DOHH2 (cell line): ENCODE data around the gene ALDH4A1.

Source experiments
- H3F3A ChIP-seq: fragments of 200-600 bp; sonication (generic), shearing (Covaris generic); 2 replicates; pipeline ENCODE4 v1.6.0; 2016; ENCODE audit warnings: antibody characterized with exemption, mild to moderate bottlenecking; ENCODE audit not compliant: control insufficient read depth, insufficient read depth
- H3K27ac ChIP-seq: fragments of 200-600 bp; sonication (generic); 2 replicates; pipeline ENCODE4 v1.5.1; 2014; ENCODE audit warnings: low read depth, mild to moderate bottlenecking, low read length, moderate library complexity
- H3K27me3 ChIP-seq: fragments of 200-600 bp; sonication (generic); 2 replicates; pipeline ENCODE4 v1.6.1; 2014; ENCODE audit warnings: mild to moderate bottlenecking, low read length, mixed read lengths; ENCODE audit not compliant: control insufficient read depth
- H3K36me3 ChIP-seq: fragments of 200-600 bp; sonication (generic); 2 replicates; pipeline ENCODE4 v1.6.1; 2014; ENCODE audit warnings: mild to moderate bottlenecking, low read length, moderate library complexity, mixed read lengths; ENCODE audit not compliant: control insufficient read depth
- H3K4me1 ChIP-seq: fragments of 200-600 bp; sonication (generic); 2 replicates; pipeline ENCODE4 v1.6.1; 2014; ENCODE audit warnings: mild to moderate bottlenecking, low read length, mixed read lengths; ENCODE audit not compliant: control insufficient read depth
- H3K4me2 ChIP-seq: fragments of 200-600 bp; sonication (generic); 2 replicates; pipeline ENCODE4 v1.6.0; 2014; ENCODE audit warnings: mild to moderate bottlenecking, low read length, moderate library complexity
- H3K4me3 ChIP-seq: fragments of 200-600 bp; sonication (generic); 2 replicates; pipeline ENCODE4 v1.5.1; 2014; ENCODE audit warnings: mild to moderate bottlenecking, low read length, mixed read lengths
- H3K79me2 ChIP-seq: fragments of 200-600 bp; sonication (generic); 2 replicates; pipeline ENCODE4 v1.6.1; 2014; ENCODE audit warnings: mild to moderate bottlenecking, low read length, mixed read lengths; ENCODE audit not compliant: control insufficient read depth
- H3K9me2 ChIP-seq: fragments of 200-600 bp; sonication (generic); replicated peaks from 2 replicates; pipeline ENCODE4 v1.6.1; 2014; ENCODE audit warnings: mild to moderate bottlenecking, low read length, mixed read lengths; ENCODE audit not compliant: control insufficient read depth
- H3K9me3 ChIP-seq: fragments of 200-600 bp; sonication (generic); 2 replicates; pipeline ENCODE4 v1.6.1; 2014; ENCODE audit warnings: antibody characterized with exemption, low read length, mixed read lengths; ENCODE audit not compliant: control insufficient read depth, insufficient read depth
- H4K20me1 ChIP-seq: fragments of 200-600 bp; sonication (generic); 2 replicates; pipeline ENCODE4 v1.6.0; 2014; ENCODE audit warnings: low read depth, mild to moderate bottlenecking, antibody characterized with exemption, low read length, moderate library complexity; ENCODE audit not compliant: control insufficient read depth, insufficient read depth
- CTCF ChIP-seq: fragments of 200-600 bp; sonication (generic); IDR thresholded peaks from one replicate; pipeline ENCODE4 v1.5.1; 2014; ENCODE audit warnings: antibody characterized with exemption, mild to moderate bottlenecking, low read depth, low read length; ENCODE audit not compliant: poor library complexity, severe bottlenecking
- EZH2phosphoT487 ChIP-seq: fragments of 200-600 bp; sonication (generic); IDR thresholded peaks from 2 replicates; pipeline ENCODE4 v1.6.1; 2017; ENCODE audit warnings: borderline replicate concordance, mild to moderate bottlenecking, antibody characterized with exemption, low read length, moderate library complexity, mixed read lengths

ALDH4A1 gene

DNA sequence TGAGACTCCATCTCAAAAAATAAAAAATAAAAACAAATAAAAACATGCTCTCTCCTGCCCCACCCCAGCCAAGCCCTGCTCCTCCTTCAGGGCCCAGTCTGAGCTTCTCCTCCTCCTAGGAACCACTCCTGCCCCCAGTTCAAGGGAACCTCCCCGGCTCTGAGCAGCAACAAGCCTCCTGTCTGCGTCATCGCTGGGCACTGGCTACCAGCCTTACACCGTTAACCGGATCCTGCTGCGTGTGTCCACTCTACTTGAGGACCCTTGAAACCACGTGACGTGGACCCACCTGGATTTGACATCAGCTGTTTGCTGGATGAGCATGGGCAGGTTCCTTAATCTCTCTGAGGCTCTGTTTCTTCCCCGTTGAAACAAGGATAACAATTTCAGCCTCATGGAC, 41.3 kb downstream of the ALDH4A1 start:
- Histone ChIP-seq H3K79me2 (no peaks in the 10 kb centered on the region), H3F3A (no peaks in the 10 kb centered on the region), H3K9me3 (no peaks in the 10 kb centered on the region), H3K9me2 (no peaks in the 10 kb centered on the region), H3K27me3 (no peaks in the 10 kb centered on the region), H3K36me3 (no peaks in the 10 kb centered on the region), H3K4me2 (no peak overlapping the region), H3K27ac (no peak overlapping the region), H4K20me1 (no peaks in the 10 kb centered on the region), H3K4me1 (no peaks in the 10 kb centered on the region), H3K4me3 (no peak overlapping the region)
- TF ChIP-seq EZH2phosphoT487 (no peak), CTCF (no peak)

GRCh38 chr1:18859560-18859959, 42.8 kb downstream of the ALDH4A1 start, which contains the start of gene TAS1R2:
Gene TAS1R2 (minus strand): TSS chr1:18859660. CDS start chr1:18859660, 0 bp downstream.
- H3K79me2 ChIP-seq, result no peaks in the 10 kb centered on the region
- no peaks in the 10 kb centered on the region for H3K27me3 ChIP-seq
- TF ChIP-seq EZH2phosphoT487, result no peak
- TF ChIP-seq CTCF, result no peak
- no peak within 1 kb of the TSS for H3K4me3 ChIP-seq
- no peaks in the 10 kb centered on the region for H3F3A ChIP-seq
- no peak within 1 kb of the TSS for H3K4me2 ChIP-seq
- no peaks in the 10 kb centered on the region for H4K20me1 ChIP-seq
- H3K36me3 ChIP-seq, result no peaks in the 10 kb centered on the region
- no peaks in the 10 kb centered on the region for H3K9me3 ChIP-seq
- no peaks in the 10 kb centered on the region for H3K9me2 ChIP-seq
- H3K4me1 ChIP-seq, result no peaks in the 10 kb centered on the region
- no peak within 1 kb of the TSS for H3K27ac ChIP-seq

GRCh38 chr1:18858070-18858688, 44.2 kb downstream of the ALDH4A1 start:
- no peaks in the 10 kb centered on the region for H3K27me3 ChIP-seq
- H3K27ac ChIP-seq, result no peak overlapping the region
- H4K20me1 ChIP-seq, result no peaks in the 10 kb centered on the region
- H3K4me2 ChIP-seq, result no peak overlapping the region
- no peaks in the 10 kb centered on the region for H3K9me2 ChIP-seq
- no peak overlapping the region for H3K4me3 ChIP-seq
- no peaks in the 10 kb centered on the region for H3F3A ChIP-seq
- H3K79me2 ChIP-seq, result no peaks in the 10 kb centered on the region
- no peaks in the 10 kb centered on the region for H3K4me1 ChIP-seq
- no peaks in the 10 kb centered on the region for H3K36me3 ChIP-seq
- no peaks in the 10 kb centered on the region for H3K9me3 ChIP-seq
- TF ChIP-seq CTCF (no peak), EZH2phosphoT487 (no peak)
